B cell (primary cell): ENCODE measurements around the gene NSUN2.

Experiments used
- CTCF ChIP-seq: fragments of 200-600 bp; IDR thresholded peaks from one replicate; pipeline ENCODE4 v1.8.0; 2022; ENCODE audit warnings: antibody characterized with exemption, mild to moderate bottlenecking
- EZH2 ChIP-seq: IDR thresholded peaks from 2 replicates; pipeline ENCODE4 v1.6.1; 2012; ENCODE audit warnings: borderline replicate concordance, low read depth, mild to moderate bottlenecking, moderate library complexity, low read length; ENCODE audit not compliant: insufficient read depth, poor library complexity, severe bottlenecking

GRCh38 chr5:6631441-6631840, 1.4 kb downstream of the NSUN2 start:
- no peak for TF ChIP-seq CTCF
- TF ChIP-seq EZH2: no peak
